NCI-H187 treated with DMSO at 0.1 percent for 48 hours (cell line): ENCODE data around the gene DAB2.
"Not testable (repeated sequence)": the region's sequence is repeated elsewhere in the genome, so short reads cannot be mapped to it uniquely, and the experiment has no call there.

Experiments
- DNase-seq: peaks from one replicate; lab custom pipeline; 2025; lab: John Stamatoyannopoulos, UW

DAB2 gene

GRCh38 chr5:39340506-39340905 lies 84.3 kb downstream of the DAB2 start:
- no peak for DNase-seq

GRCh38 chr5:39337252-39337915 lies 87.4 kb downstream of the DAB2 start:
- no peak for DNase-seq

DNA sequence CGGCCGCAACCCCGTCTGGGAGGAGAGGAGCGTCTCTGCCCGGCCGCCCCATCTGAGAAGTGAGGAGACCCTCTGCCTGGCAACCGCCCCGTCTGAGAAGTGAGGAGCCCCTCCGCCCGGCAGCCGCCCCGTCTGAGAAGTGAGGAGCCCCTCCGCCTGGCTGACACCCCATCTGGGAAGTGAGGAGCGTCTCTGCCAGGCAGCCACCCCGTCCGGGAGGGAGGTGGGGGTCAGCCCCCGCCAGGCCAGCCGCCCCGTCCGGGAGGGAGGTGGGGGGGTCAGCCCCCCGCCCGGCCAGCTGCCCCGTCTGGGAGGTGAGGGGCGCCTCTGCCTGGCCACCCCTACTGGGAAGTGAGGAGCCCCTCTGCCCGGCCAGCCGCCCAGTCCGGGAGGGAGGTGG lies 90.5 kb downstream of the DAB2 start:
- DNase-seq = not testable (repeated sequence)

DNA sequence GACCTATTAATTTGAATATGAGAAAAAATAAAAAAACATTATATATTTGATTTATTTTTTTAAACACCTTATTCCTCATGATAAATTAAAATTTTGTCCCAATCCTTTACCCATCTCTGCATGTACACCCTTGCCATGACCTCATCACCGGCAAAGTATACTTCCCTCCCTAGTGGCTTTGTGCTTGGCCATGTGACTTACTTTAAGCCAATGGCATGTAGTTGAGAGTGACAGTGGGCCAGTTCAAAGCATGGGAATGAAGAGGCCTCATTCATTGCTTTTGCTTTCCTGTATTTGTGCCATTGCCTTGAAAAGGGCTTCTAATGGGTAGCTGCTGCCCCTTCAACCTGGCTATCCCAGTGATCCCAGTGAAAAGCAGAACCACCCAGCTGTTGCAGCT lies 91.7 kb downstream of the DAB2 start:
- no peak for DNase-seq

DNA sequence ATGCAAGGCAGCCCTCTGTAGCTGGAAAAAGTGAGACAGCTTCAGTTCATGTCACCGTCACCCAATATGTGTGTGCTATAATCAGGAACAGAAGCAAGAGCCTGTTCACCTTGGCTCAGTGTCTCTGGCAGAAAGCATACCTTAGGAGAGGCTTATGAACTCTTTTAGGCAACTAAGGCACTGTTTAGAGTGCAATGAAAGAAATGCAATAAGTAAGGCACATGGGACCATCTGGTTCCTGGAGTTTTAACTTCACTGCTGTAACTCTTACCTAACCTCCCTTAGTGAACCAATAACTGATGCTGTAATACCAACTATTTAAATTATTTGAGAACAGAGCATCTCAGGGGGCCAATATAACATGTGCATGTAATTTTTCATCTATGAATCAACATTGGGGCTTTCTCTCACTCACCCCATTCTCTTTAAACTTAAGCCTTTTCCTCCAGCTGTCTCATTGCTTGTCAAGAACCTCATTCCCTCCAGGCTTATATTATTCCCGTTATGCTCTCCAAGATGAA lies 92.9 kb downstream of the DAB2 start:
- DNase-seq = no peak

GRCh38 chr5:39328731-39329130 lies 96.0 kb downstream of the DAB2 start:
- no peak for DNase-seq

GRCh38 chr5:39323542-39323941 lies 101.2 kb downstream of the DAB2 start:
- DNase-seq = no peak
